Measurements from ENCODE around the gene MANBA.
A peak's percentile ranks its signal among the peaks of the same experiment; 100 is the strongest.
"Not testable (repeated sequence)": the region's sequence is repeated elsewhere in the genome, so short reads cannot be mapped to it uniquely, and the experiment has no call there.

MANBA gene

GRCh38 chr4:102761296-102761701 is 531 bp upstream of the MANBA start:
- DNase-seq: no peak

GRCh38 chr4:102759831-102760644 is 730 bp downstream of the MANBA start:
- DNase-seq: peak; percentile 73

- DNase-seq: no peak
These were observed 2.3 kb downstream of the MANBA start for GRCh38 chr4:102758241-102759160.

GRCh38 chr4:102757681-102758080 is 3.1 kb downstream of the MANBA start:
- no peak for DNase-seq

- no peak for DNase-seq
These were observed 6.7 kb downstream of the MANBA start for GRCh38 chr4:102754044-102754443.

- no peak for DNase-seq
These were observed 8.8 kb downstream of the MANBA start for GRCh38 chr4:102751941-102752340.

GRCh38 chr4:102743352-102743751 is 17.4 kb downstream of the MANBA start:
- DNase-seq: not testable (repeated sequence)

- DNase-seq: not testable (repeated sequence)
These were observed 22.0 kb downstream of the MANBA start for GRCh38 chr4:102738802-102739201.

GRCh38 chr4:102736636-102737549 is 23.9 kb downstream of the MANBA start:
- DNase-seq: no peak

- no peak for DNase-seq
These were observed 25.2 kb downstream of the MANBA start for GRCh38 chr4:102735582-102735981.

- DNase-seq: no peak
These were observed 26.0 kb downstream of the MANBA start for GRCh38 chr4:102734591-102735385.

GRCh38 chr4:102734116-102734515 is 26.7 kb downstream of the MANBA start:
- no peak for DNase-seq

- DNase-seq: no peak
These were observed 27.7 kb downstream of the MANBA start for GRCh38 chr4:102733084-102733483.

GRCh38 chr4:102732678-102733077 is 28.1 kb downstream of the MANBA start:
- DNase-seq: no peak

GRCh38 chr4:102730968-102731533 is 29.7 kb downstream of the MANBA start:
- DNase-seq: no peak

- DNase-seq: not testable (repeated sequence)
These were observed 31.3 kb downstream of the MANBA start for GRCh38 chr4:102729486-102729885.

GRCh38 chr4:102726919-102727318 is 33.8 kb downstream of the MANBA start:
- not testable (repeated sequence) for DNase-seq

- DNase-seq: no peak
These were observed 34.7 kb downstream of the MANBA start for GRCh38 chr4:102726068-102726467.

- no peak for DNase-seq
These were observed 35.5 kb downstream of the MANBA start for GRCh38 chr4:102725229-102725628.

- DNase-seq: no peak
These were observed 37.3 kb downstream of the MANBA start for GRCh38 chr4:102723511-102723910.

GRCh38 chr4:102722740-102723139 is 38.0 kb downstream of the MANBA start:
- no peak for DNase-seq
